Trophoblast cell (in vitro differentiated cells and primary cell): ENCODE data around the gene TENM4.
"Not testable (repeated sequence)": the region's sequence is repeated elsewhere in the genome, so short reads cannot be mapped to it uniquely, and the experiment has no call there.

Source experiments
- DNase-seq, 2 donors: peaks; one replicate each; pipeline ENCODE4 v3.0.0-alpha.2; 2016
- H2AFZ ChIP-seq: 2 replicates; pipeline ENCODE4 v1.6.1; 2013; ENCODE audit warnings: low read length, moderate library complexity, mild to moderate bottlenecking; ENCODE audit not compliant: insufficient read depth, poor library complexity
- H2AK5ac ChIP-seq: 2 replicates; pipeline ENCODE4 v1.6.1; 2013; ENCODE audit warnings: mild to moderate bottlenecking, low read length
- H2BK120ac ChIP-seq: 2 replicates; pipeline ENCODE4 v1.6.1; 2013; ENCODE audit warnings: low read length, mild to moderate bottlenecking, moderate library complexity; ENCODE audit not compliant: insufficient read depth, poor library complexity
- H2BK12ac ChIP-seq: 2 replicates; pipeline ENCODE4 v1.6.1; 2013; ENCODE audit warnings: mild to moderate bottlenecking, low read length, moderate library complexity
- H2BK5ac ChIP-seq: 2 replicates; pipeline ENCODE4 v1.6.1; 2013; ENCODE audit warnings: low read length, low read depth, moderate library complexity, mild to moderate bottlenecking; ENCODE audit not compliant: poor library complexity
- H3K14ac ChIP-seq: 2 replicates; pipeline ENCODE4 v1.6.1; 2013; ENCODE audit warnings: mild to moderate bottlenecking, low read length
- H3K18ac ChIP-seq: 2 replicates; pipeline ENCODE4 v1.6.1; 2013; ENCODE audit warnings: mild to moderate bottlenecking, low read length
- H3K23ac ChIP-seq: 2 replicates; pipeline ENCODE4 v1.6.1; 2013; ENCODE audit warnings: low read length
- H3K27ac ChIP-seq: 2 replicates; pipeline ENCODE4 v1.5.1; 2013; ENCODE audit warnings: low read depth, mild to moderate bottlenecking, inconsistent platforms, low read length, moderate library complexity
- H3K27me3 ChIP-seq: 2 replicates; pipeline ENCODE4 v1.6.1; 2013; ENCODE audit warnings: inconsistent platforms, mild to moderate bottlenecking, low read length, moderate library complexity; ENCODE audit not compliant: insufficient read depth
- H3K36me3 ChIP-seq, 2 experiments: 1 replicate in 1 of 2; 2 replicates in 1 of 2; pipeline ENCODE4 v1.6.1; 2013; ENCODE audit warnings: low read length in 2 of 2, mild to moderate bottlenecking in 2 of 2, moderate library complexity in 1 of 2; ENCODE audit not compliant: insufficient read depth in 2 of 2, control insufficient read depth in 1 of 2
- H3K4ac ChIP-seq: 2 replicates; pipeline ENCODE4 v1.6.1; 2013; ENCODE audit warnings: low read depth, mild to moderate bottlenecking, low read length, moderate library complexity
- H3K4me1 ChIP-seq, 2 experiments: 1 replicate in 1 of 2; 2 replicates in 1 of 2; pipeline ENCODE4 v1.6.1; 2013; ENCODE audit warnings: low read length in 2 of 2, mild to moderate bottlenecking in 2 of 2, moderate library complexity in 1 of 2; ENCODE audit not compliant: insufficient read depth in 2 of 2, control insufficient read depth in 1 of 2
- H3K4me2 ChIP-seq: 2 replicates; pipeline ENCODE4 v1.6.1; 2013; ENCODE audit warnings: inconsistent platforms, mild to moderate bottlenecking, low read length, moderate library complexity
- H3K4me3 ChIP-seq: 2 replicates; pipeline ENCODE4 v1.5.1; 2013; ENCODE audit warnings: mild to moderate bottlenecking, low read depth, low read length, inconsistent platforms
- H3K79me1 ChIP-seq: one replicate; pipeline ENCODE4 v1.6.1; 2013; ENCODE audit warnings: low read length
- H3K79me2 ChIP-seq: 2 replicates; pipeline ENCODE4 v1.6.1; 2013; ENCODE audit warnings: low read length, mild to moderate bottlenecking; ENCODE audit not compliant: control insufficient read depth, insufficient read depth, poor library complexity
- H3K9ac ChIP-seq: 2 replicates; pipeline ENCODE4 v1.6.1; 2013; ENCODE audit warnings: mild to moderate bottlenecking, low read length
- H3K9me3 ChIP-seq: 2 replicates; pipeline ENCODE4 v1.6.1; 2013; ENCODE audit warnings: low read depth, mild to moderate bottlenecking, control low read depth, inconsistent platforms, low read length; ENCODE audit not compliant: insufficient read depth
- H4K12ac ChIP-seq: 2 replicates; pipeline ENCODE4 v1.6.1; 2013; ENCODE audit warnings: low read depth, mild to moderate bottlenecking, low read length, moderate library complexity
- H4K8ac ChIP-seq: 2 replicates; pipeline ENCODE4 v1.6.1; 2013; ENCODE audit warnings: low read depth, mild to moderate bottlenecking, low read length, moderate library complexity
- H4K91ac ChIP-seq: one replicate; pipeline ENCODE4 v1.6.1; 2013; ENCODE audit warnings: low read depth, mild to moderate bottlenecking, low read length, moderate library complexity
- WGBS: extraction: QIAGEN DNeasy Blood & Tissue Kit; methylation state at CpG from one replicate; pipeline ENCODE4 v1.1.7; 2013; ENCODE audit warnings: missing lambda C conversion rate; ENCODE audit not compliant: insufficient read length, insufficient coverage; ENCODE audit errors: extremely low coverage; 5-methylcytosine and 5-hydroxymethylcytosine counted together

Gene TENM4

GRCh38 chr11:78977848-78978247 lies 463.0 kb downstream of the TENM4 start:
- not testable (repeated sequence) for H3K14ac ChIP-seq, H3K79me1 ChIP-seq, H3K27ac ChIP-seq, H2BK12ac ChIP-seq, H3K4ac ChIP-seq, H3K4me2 ChIP-seq, H3K79me2 ChIP-seq, H3K4me1 ChIP-seq, H3K27me3 ChIP-seq, DNase-seq, H3K23ac ChIP-seq, H2BK5ac ChIP-seq, H3K9me3 ChIP-seq, H2BK120ac ChIP-seq, H3K4me3 ChIP-seq, H2AFZ ChIP-seq, H4K12ac ChIP-seq, H4K8ac ChIP-seq, H2AK5ac ChIP-seq, H3K18ac ChIP-seq, H3K36me3 ChIP-seq, H4K91ac ChIP-seq, H3K9ac ChIP-seq
- no CpG with 5 or more reads among the region's 3 CpGs for WGBS

- Histone ChIP-seq H3K4me3 (no peak overlapping the region), H3K27ac (no peak overlapping the region), H4K8ac (no peak overlapping the region), H3K27me3 (no peaks in the 10 kb centered on the region), H3K4ac (no peak overlapping the region), H3K4me2 (no peak overlapping the region), H2BK5ac (no peak overlapping the region), H4K12ac (no peak overlapping the region), H3K23ac (no peak overlapping the region), H2BK12ac (no peak overlapping the region), H2AK5ac (no peak overlapping the region), H3K18ac (no peak overlapping the region), H3K4me1 (no peaks in the 10 kb centered on the region), H2BK120ac (no peak overlapping the region), H2AFZ (no peak overlapping the region), H3K79me1 (no peaks in the 10 kb centered on the region), H4K91ac (no peak overlapping the region), H3K79me2 (no peaks in the 10 kb centered on the region), H3K9ac (no peak overlapping the region), H3K36me3 (no peaks in the 10 kb centered on the region), H3K14ac (no peak overlapping the region), H3K9me3 (no peaks in the 10 kb centered on the region)
- no CpG with 5 or more reads among the region's 3 CpGs for WGBS
- no peak for DNase-seq
Measured at GRCh38 chr11:78977009-78977408, 463.8 kb downstream of the TENM4 start.

GRCh38 chr11:78975081-78975480 lies 465.7 kb downstream of the TENM4 start:
- no peak overlapping the region for H3K4me3 ChIP-seq
- WGBS = no CpG with 5 or more reads among the region's 5 CpGs

GRCh38 chr11:78973876-78974275 lies 467.0 kb downstream of the TENM4 start:
- Histone ChIP-seq H3K4me3 (no peak overlapping the region), H3K18ac (no peak overlapping the region), H2AK5ac (no peak overlapping the region), H3K36me3 (no peaks in the 10 kb centered on the region), H4K12ac (no peak overlapping the region), H3K9me3 (no peaks in the 10 kb centered on the region), H3K79me1 (no peaks in the 10 kb centered on the region), H3K14ac (no peak overlapping the region), H2BK12ac (no peak overlapping the region), H4K91ac (no peak overlapping the region), H2BK5ac (no peak overlapping the region), H4K8ac (no peak overlapping the region), H3K4me2 (no peak overlapping the region), H2BK120ac (no peak overlapping the region), H3K9ac (no peak overlapping the region), H3K4ac (no peak overlapping the region), H3K79me2 (no peaks in the 10 kb centered on the region), H3K4me1 (peaks cover 0 to 2% of the 10 kb centered on the region in 2 experiments), H3K27me3 (no peaks in the 10 kb centered on the region), H3K23ac (no peak overlapping the region), H2AFZ (no peak overlapping the region), H3K27ac (no peak overlapping the region)
- no CpG with 5 or more reads among the region's 1 CpG for WGBS
- DNase-seq = no peak

More at GRCh38 chr11:78975081-78975480, 465.7 kb downstream of the TENM4 start:
- no peaks in the 10 kb centered on the region for H3K27me3 ChIP-seq
- H4K12ac ChIP-seq = no peak overlapping the region
- H4K8ac ChIP-seq = no peak overlapping the region
- no peak overlapping the region for H2AK5ac ChIP-seq
- no peak overlapping the region for H2AFZ ChIP-seq
- no peaks in the 10 kb centered on the region for H3K79me2 ChIP-seq
- no peak overlapping the region for H3K4me2 ChIP-seq
- no peak overlapping the region for H3K27ac ChIP-seq
- no peak overlapping the region for H2BK12ac ChIP-seq
- no peaks in the 10 kb centered on the region for H3K79me1 ChIP-seq
- no peaks in the 10 kb centered on the region for H3K9me3 ChIP-seq
- no peak overlapping the region for H3K14ac ChIP-seq
- H3K18ac ChIP-seq = no peak overlapping the region
- no peak overlapping the region for H2BK120ac ChIP-seq
- no peak overlapping the region for H3K4ac ChIP-seq
- H3K9ac ChIP-seq = no peak overlapping the region
- no peaks in the 10 kb centered on the region for H3K36me3 ChIP-seq
- no peak overlapping the region for H3K23ac ChIP-seq
- no peak overlapping the region for H2BK5ac ChIP-seq
- no peak for DNase-seq
- peaks cover 0 to 2% of the 10 kb centered on the region in 2 experiments for H3K4me1 ChIP-seq
- H4K91ac ChIP-seq = no peak overlapping the region
